Upper lobe of left lung (tissue), 4 donors: ENCODE measurements around the gene NPTN.

Experiments used
- CTCF ChIP-seq, 6 experiments: fragments of 450-650 bp in 4 of 6; fragments of 200-600 bp in 2 of 6; sonication (generic) in 2 of 6; IDR thresholded peaks; one replicate each; pipeline ENCODE4 v1.5.1; 2016 to 2019; ENCODE audit warnings: antibody characterized with exemption in 6 of 6
- EP300 ChIP-seq, 4 donors: sonication (generic); formaldehyde crosslinking; IDR thresholded peaks; one replicate each; pipeline ENCODE4 v1.5.1; 2017; ENCODE audit warnings: antibody characterized with exemption in 4 of 4, control low read depth in 2 of 4
- POLR2AphosphoS5 ChIP-seq, 2 donors: sonication (generic); formaldehyde crosslinking; IDR thresholded peaks; one replicate each; pipeline ENCODE4 v1.5.1; 2017; ENCODE audit warnings: antibody characterized with exemption in 2 of 2

- TF ChIP-seq CTCF (IDR thresholded peaks at IDR 0.05): no peak
- TF ChIP-seq POLR2AphosphoS5 (IDR thresholded peaks at IDR 0.05): no peak
- no peak for TF ChIP-seq EP300 (IDR thresholded peaks at IDR 0.05)
Observed at GRCh38 chr15:73632670-73633058, 525 bp downstream of the NPTN start.
